Trophoblast cell (in vitro differentiated cells and primary cell): ENCODE data around the gene HAUS2.
"Not testable (repeated sequence)": the region's sequence is repeated elsewhere in the genome, so short reads cannot be mapped to it uniquely, and the experiment has no call there.

Source experiments
- DNase-seq, 2 donors: peaks; one replicate each; pipeline ENCODE4 v3.0.0-alpha.2; 2016
- H2AFZ ChIP-seq: 2 replicates; pipeline ENCODE4 v1.6.1; 2013; ENCODE audit warnings: low read length, moderate library complexity, mild to moderate bottlenecking; ENCODE audit not compliant: insufficient read depth, poor library complexity
- H2AK5ac ChIP-seq: 2 replicates; pipeline ENCODE4 v1.6.1; 2013; ENCODE audit warnings: mild to moderate bottlenecking, low read length
- H2BK120ac ChIP-seq: 2 replicates; pipeline ENCODE4 v1.6.1; 2013; ENCODE audit warnings: low read length, mild to moderate bottlenecking, moderate library complexity; ENCODE audit not compliant: insufficient read depth, poor library complexity
- H2BK12ac ChIP-seq: 2 replicates; pipeline ENCODE4 v1.6.1; 2013; ENCODE audit warnings: mild to moderate bottlenecking, low read length, moderate library complexity
- H2BK5ac ChIP-seq: 2 replicates; pipeline ENCODE4 v1.6.1; 2013; ENCODE audit warnings: low read length, low read depth, moderate library complexity, mild to moderate bottlenecking; ENCODE audit not compliant: poor library complexity
- H3K14ac ChIP-seq: 2 replicates; pipeline ENCODE4 v1.6.1; 2013; ENCODE audit warnings: mild to moderate bottlenecking, low read length
- H3K18ac ChIP-seq: 2 replicates; pipeline ENCODE4 v1.6.1; 2013; ENCODE audit warnings: mild to moderate bottlenecking, low read length
- H3K23ac ChIP-seq: 2 replicates; pipeline ENCODE4 v1.6.1; 2013; ENCODE audit warnings: low read length
- H3K27ac ChIP-seq: 2 replicates; pipeline ENCODE4 v1.5.1; 2013; ENCODE audit warnings: low read depth, mild to moderate bottlenecking, inconsistent platforms, low read length, moderate library complexity
- H3K27me3 ChIP-seq: 2 replicates; pipeline ENCODE4 v1.6.1; 2013; ENCODE audit warnings: inconsistent platforms, mild to moderate bottlenecking, low read length, moderate library complexity; ENCODE audit not compliant: insufficient read depth
- H3K36me3 ChIP-seq, 2 experiments: 1 replicate in 1 of 2; 2 replicates in 1 of 2; pipeline ENCODE4 v1.6.1; 2013; ENCODE audit warnings: low read length in 2 of 2, mild to moderate bottlenecking in 2 of 2, moderate library complexity in 1 of 2; ENCODE audit not compliant: insufficient read depth in 2 of 2, control insufficient read depth in 1 of 2
- H3K4ac ChIP-seq: 2 replicates; pipeline ENCODE4 v1.6.1; 2013; ENCODE audit warnings: low read depth, mild to moderate bottlenecking, low read length, moderate library complexity
- H3K4me1 ChIP-seq, 2 experiments: 1 replicate in 1 of 2; 2 replicates in 1 of 2; pipeline ENCODE4 v1.6.1; 2013; ENCODE audit warnings: low read length in 2 of 2, mild to moderate bottlenecking in 2 of 2, moderate library complexity in 1 of 2; ENCODE audit not compliant: insufficient read depth in 2 of 2, control insufficient read depth in 1 of 2
- H3K4me2 ChIP-seq: 2 replicates; pipeline ENCODE4 v1.6.1; 2013; ENCODE audit warnings: inconsistent platforms, mild to moderate bottlenecking, low read length, moderate library complexity
- H3K4me3 ChIP-seq: 2 replicates; pipeline ENCODE4 v1.5.1; 2013; ENCODE audit warnings: mild to moderate bottlenecking, low read depth, low read length, inconsistent platforms
- H3K79me1 ChIP-seq: one replicate; pipeline ENCODE4 v1.6.1; 2013; ENCODE audit warnings: low read length
- H3K79me2 ChIP-seq: 2 replicates; pipeline ENCODE4 v1.6.1; 2013; ENCODE audit warnings: low read length, mild to moderate bottlenecking; ENCODE audit not compliant: control insufficient read depth, insufficient read depth, poor library complexity
- H3K9ac ChIP-seq: 2 replicates; pipeline ENCODE4 v1.6.1; 2013; ENCODE audit warnings: mild to moderate bottlenecking, low read length
- H3K9me3 ChIP-seq: 2 replicates; pipeline ENCODE4 v1.6.1; 2013; ENCODE audit warnings: low read depth, mild to moderate bottlenecking, control low read depth, inconsistent platforms, low read length; ENCODE audit not compliant: insufficient read depth
- H4K12ac ChIP-seq: 2 replicates; pipeline ENCODE4 v1.6.1; 2013; ENCODE audit warnings: low read depth, mild to moderate bottlenecking, low read length, moderate library complexity
- H4K8ac ChIP-seq: 2 replicates; pipeline ENCODE4 v1.6.1; 2013; ENCODE audit warnings: low read depth, mild to moderate bottlenecking, low read length, moderate library complexity
- H4K91ac ChIP-seq: one replicate; pipeline ENCODE4 v1.6.1; 2013; ENCODE audit warnings: low read depth, mild to moderate bottlenecking, low read length, moderate library complexity
- WGBS: extraction: QIAGEN DNeasy Blood & Tissue Kit; methylation state at CpG from one replicate; pipeline ENCODE4 v1.1.7; 2013; ENCODE audit warnings: missing lambda C conversion rate; ENCODE audit not compliant: insufficient read length, insufficient coverage; ENCODE audit errors: extremely low coverage; 5-methylcytosine and 5-hydroxymethylcytosine counted together

HAUS2 gene

GRCh38 chr15:42553554-42553953 is 4.9 kb downstream of the HAUS2 start:
- WGBS: no CpG with 5 or more reads among the region's 1 CpG
- H3K79me1 ChIP-seq: peaks cover 3% of the 10 kb centered on the region
- H2BK120ac ChIP-seq: no peak overlapping the region
- H4K8ac ChIP-seq: no peak overlapping the region
- no peak overlapping the region for H3K4me2 ChIP-seq
- H2BK5ac ChIP-seq: no peak overlapping the region
- H3K36me3 ChIP-seq: peaks cover 1% of the 10 kb centered on the region in 2 experiments
- no peaks in the 10 kb centered on the region for H3K9me3 ChIP-seq
- H3K14ac ChIP-seq: no peak overlapping the region
- H3K23ac ChIP-seq: no peak overlapping the region
- no peak overlapping the region for H2BK12ac ChIP-seq
- H3K27ac ChIP-seq: no peak overlapping the region
- H2AK5ac ChIP-seq: no peak overlapping the region
- DNase-seq: no peak
- no peak overlapping the region for H4K12ac ChIP-seq
- peaks cover 3% of the 10 kb centered on the region for H3K79me2 ChIP-seq
- H3K18ac ChIP-seq: no peak overlapping the region
- no peaks in the 10 kb centered on the region for H3K27me3 ChIP-seq
- no peak overlapping the region for H3K4me3 ChIP-seq
- no peaks in the 10 kb centered on the region for H3K4me1 ChIP-seq
- no peak overlapping the region for H2AFZ ChIP-seq
- no peak overlapping the region for H3K4ac ChIP-seq
- no peak overlapping the region for H3K9ac ChIP-seq
- H4K91ac ChIP-seq: no peak overlapping the region

GRCh38 chr15:42556550-42557207 is 8.0 kb downstream of the HAUS2 start:
- H2BK12ac ChIP-seq, H2AFZ ChIP-seq, H3K9me3 ChIP-seq, H3K27me3 ChIP-seq, H3K79me2 ChIP-seq, H4K91ac ChIP-seq, H4K8ac ChIP-seq, H2BK120ac ChIP-seq, H3K23ac ChIP-seq, H4K12ac ChIP-seq, H3K14ac ChIP-seq, H2BK5ac ChIP-seq, H2AK5ac ChIP-seq, H3K9ac ChIP-seq, H3K4me3 ChIP-seq, H3K18ac ChIP-seq, DNase-seq, H3K27ac ChIP-seq, H3K79me1 ChIP-seq, H3K4me2 ChIP-seq, H3K4me1 ChIP-seq, H3K4ac ChIP-seq: not testable (repeated sequence)
- no CpG with 5 or more reads among the region's 12 CpGs for WGBS
- peaks cover 7 to 11% of the 10 kb centered on the region in 2 experiments for H3K36me3 ChIP-seq

GRCh38 chr15:42558739-42559138 is 10.1 kb downstream of the HAUS2 start:
- H3K4ac ChIP-seq: no peak overlapping the region
- no peak overlapping the region for H3K4me3 ChIP-seq
- peaks cover 15 to 16% of the 10 kb centered on the region in 2 experiments for H3K36me3 ChIP-seq
- H3K9ac ChIP-seq: no peak overlapping the region
- H3K14ac ChIP-seq: no peak overlapping the region
- no peak overlapping the region for H2AK5ac ChIP-seq
- no peak overlapping the region for H4K91ac ChIP-seq
- H2BK12ac ChIP-seq: no peak overlapping the region
- no peak overlapping the region for H2BK5ac ChIP-seq
- no peak overlapping the region for H4K8ac ChIP-seq
- H2AFZ ChIP-seq: no peak overlapping the region
- H3K4me2 ChIP-seq: no peak overlapping the region
- H3K9me3 ChIP-seq: no peaks in the 10 kb centered on the region
- H3K27me3 ChIP-seq: no peaks in the 10 kb centered on the region
- no peak overlapping the region for H4K12ac ChIP-seq
- H3K79me2 ChIP-seq: no peaks in the 10 kb centered on the region
- H3K18ac ChIP-seq: no peak overlapping the region
- WGBS: no CpG with 5 or more reads among the region's 3 CpGs
- H3K4me1 ChIP-seq: no peaks in the 10 kb centered on the region
- no peak overlapping the region for H3K23ac ChIP-seq
- H2BK120ac ChIP-seq: no peak overlapping the region
- no peak overlapping the region for H3K27ac ChIP-seq
- H3K79me1 ChIP-seq: no peaks in the 10 kb centered on the region
- DNase-seq: no peak

GRCh38 chr15:42575188-42576039 is 26.8 kb downstream of the HAUS2 start, which contains the start of gene STARD9:
STARD9 (plus strand) TSS chr15:42575606; CDS start chr15:42575716, 110 bp downstream.
- no peak within 1 kb of the TSS for H3K4ac ChIP-seq
- H3K36me3 ChIP-seq: no peaks in the 10 kb centered on the region

More at GRCh38 chr15:42575188-42576039, 26.8 kb downstream of the HAUS2 start, which contains the start of gene STARD9:
- no peak within 1 kb of the TSS for H3K14ac ChIP-seq
- no peaks in the 10 kb centered on the region for H3K9me3 ChIP-seq
- no peak within 1 kb of the TSS for H3K23ac ChIP-seq
- H3K4me1 ChIP-seq: peaks cover 6 to 8% of the 10 kb centered on the region in 2 experiments
- H2AFZ ChIP-seq: peak within 1 kb of the TSS; percentile 92
- no peak within 1 kb of the TSS for H4K91ac ChIP-seq
- H3K9ac ChIP-seq: no peak within 1 kb of the TSS
- WGBS: no CpG with 5 or more reads among the region's 95 CpGs
- H3K4me2 ChIP-seq: peak within 1 kb of the TSS; percentile 69
- H3K18ac ChIP-seq: no peak within 1 kb of the TSS
- H3K79me2 ChIP-seq: no peaks in the 10 kb centered on the region
- H4K12ac ChIP-seq: peak within 1 kb of the TSS; percentile 59
- H3K27ac ChIP-seq: no peak within 1 kb of the TSS
- H4K8ac ChIP-seq: peak within 1 kb of the TSS; percentile 67
- peak; percentile 98 for DNase-seq
- peaks cover 2% of the 10 kb centered on the region for H3K79me1 ChIP-seq
- H2BK5ac ChIP-seq: no peak within 1 kb of the TSS
- peak within 1 kb of the TSS; percentile 70 for H3K4me3 ChIP-seq
- H3K27me3 ChIP-seq: peaks cover 14% of the 10 kb centered on the region
- no peak within 1 kb of the TSS for H2BK12ac ChIP-seq
- H2BK120ac ChIP-seq: no peak within 1 kb of the TSS
- no peak within 1 kb of the TSS for H2AK5ac ChIP-seq
